ENCODE data around the gene SYNCRIP.
"Not testable (repeated sequence)": the region's sequence is repeated elsewhere in the genome, so short reads cannot be mapped to it uniquely, and the experiment has no call there.

SYNCRIP gene

GRCh38 chr6:85593438-85594196, 49.1 kb downstream of the SYNCRIP start, which contains the start of gene SNX14:
SNX14 (minus strand) TSS chr6:85593858; CDS start chr6:85593718, 140 bp downstream.
- peak; percentile 90 for DNase-seq

GRCh38 chr6:85592033-85592432, 50.7 kb downstream of the SYNCRIP start:
- DNase-seq: no peak

- DNase-seq: no peak
Measured at GRCh38 chr6:85591207-85591606, 51.5 kb downstream of the SYNCRIP start.

GRCh38 chr6:85585741-85586140, 56.9 kb downstream of the SYNCRIP start:
- DNase-seq: no peak

- DNase-seq: not testable (repeated sequence)
Measured at GRCh38 chr6:85582832-85583231, 59.9 kb downstream of the SYNCRIP start.

GRCh38 chr6:85581572-85581971, 61.1 kb downstream of the SYNCRIP start:
- DNase-seq: no peak

GRCh38 chr6:85580878-85581267, 61.8 kb downstream of the SYNCRIP start:
- DNase-seq: no peak

- DNase-seq: no peak
Measured at GRCh38 chr6:85580118-85580877, 62.4 kb downstream of the SYNCRIP start.

GRCh38 chr6:85579581-85579980, 63.1 kb downstream of the SYNCRIP start:
- no peak for DNase-seq

- peak; percentile 34 for DNase-seq
Measured at GRCh38 chr6:85576476-85576875, 66.2 kb downstream of the SYNCRIP start.

- no peak for DNase-seq
Measured at GRCh38 chr6:85574932-85575598, 67.6 kb downstream of the SYNCRIP start.

GRCh38 chr6:85569323-85569722, 73.4 kb downstream of the SYNCRIP start:
- no peak for DNase-seq

GRCh38 chr6:85568411-85568810, 74.3 kb downstream of the SYNCRIP start:
- DNase-seq: no peak

GRCh38 chr6:85565736-85566135, 77.0 kb downstream of the SYNCRIP start:
- DNase-seq: no peak

- not testable (repeated sequence) for DNase-seq
Measured at GRCh38 chr6:85564223-85564622, 78.5 kb downstream of the SYNCRIP start.

Measured in NCI-H2171 treated with DMSO at 0.1 percent for 48 hours (cell line).